ENCODE results near the gene DBH.

- TF ChIP-seq CTCF (IDR thresholded peaks at IDR 0.05; ENCODE audit: extremely low read depth in 1 of 2, insufficient read depth in 1 of 2, low read depth in 1 of 2, low read length in 2 of 2) (no peak), POLR2AphosphoS5 (IDR thresholded peaks at IDR 0.05; ENCODE audit: insufficient read depth, low read depth, low read length) (no peak), MAX (IDR thresholded peaks at IDR 0.05; ENCODE audit: insufficient read depth, insufficient read length) (no peak)
Observed at GRCh38 chr9:133612051-133612450, 24.1 kb upstream of the DBH start.

Measured in endothelial cell of umbilical vein (primary cell).